Ovary (tissue), 9 donors: ENCODE data around the gene IGF1. TPM values are rescaled to one million over a fixed set of nuclear protein-coding genes. Genes with fewer than 3 reads are reported as not detected.

ENCODE experiments used
- DNase-seq, 5 donors: peaks; one replicate each; pipeline ENCODE4 v3.0.0-alpha.2; 2019 to 2020
- H3K27ac ChIP-seq, 2 donors: fragments of 200-600 bp; one replicate each; pipeline versions ENCODE4 v1.5.1 to v1.8.0; 2019 to 2022
- H3K27me3 ChIP-seq: fragments of 200-600 bp; one replicate; pipeline ENCODE4 v1.8.0; 2022
- H3K36me3 ChIP-seq: fragments of 200-600 bp; sonication (generic); one replicate; pipeline ENCODE4 v1.5.1; 2019
- H3K4me1 ChIP-seq: one replicate; pipeline ENCODE4 v1.8.1; 2013; ENCODE audit warnings: mild to moderate bottlenecking, moderate library complexity; ENCODE audit not compliant: insufficient read depth
- H3K4me3 ChIP-seq: fragments of 200-600 bp; sonication (generic); one replicate; pipeline ENCODE4 v1.5.1; 2017
- H3K9me3 ChIP-seq, 2 donors: fragments of 200-600 bp in 1 of 2; sonication (generic) in 1 of 2; one replicate each; pipeline versions ENCODE4 v1.5.1 to v1.8.1; 2013 to 2019; ENCODE audit warnings: mild to moderate bottlenecking in 1 of 2, moderate library complexity in 1 of 2
- EP300 ChIP-seq: sonication (generic); formaldehyde crosslinking; IDR thresholded peaks from one replicate; pipeline ENCODE4 v1.6.1; 2017; ENCODE audit warnings: antibody characterized with exemption
- POLR2A ChIP-seq: fragments of 450-650 bp; IDR thresholded peaks from one replicate; pipeline ENCODE4 v1.6.1; 2017; ENCODE audit warnings: antibody characterized with exemption, mild to moderate bottlenecking, moderate library complexity
- WGBS, 3 donors: extraction: QIAGEN DNeasy Blood & Tissue Kit in 1 of 3; methylation state at CpG; one replicate each; pipeline versions ENCODE4 v1.1.5 to v1.1.7; 2013 to 2017; 5-methylcytosine and 5-hydroxymethylcytosine counted together
- intact Hi-C, 4 donors: fragments of 100-400 bp; cut with DNase I; formaldehyde crosslinking; loops; one replicate each; pipeline versions ENCODE4 v1.11.0 to v1.15.1; 2022 to 2023
- polyA plus RNA-seq, 2 donors: library from polyadenylated mRNA; stranded (reverse); fragments of 200-250 nt in 1 of 2; fragments of 350-450 nt in 1 of 2; fragmentation: Illumina TruSeq in 1 of 2; extraction: RNeasy Lipid Tissue Mini Kit (QIAGEN cat#74804) in 1 of 2; gene quantifications; one replicate each; pipeline ENCODE4 v1.2.3, GENCODE V29; 2013 to 2014
- total RNA-seq, 7 donors: library from RNA; depleted of rRNA in 2 of 7; stranded (reverse); fragments of >200 nt in 2 of 7; fragmentation: NEBNext Ultra II Directional in 3 of 7; extraction: Animal tissue kit (Norgen Biotek cat#: 25700) in 3 of 7; gene quantifications; one replicate each; pipeline versions ENCODE4 v1.1.0 to v1.2.4, GENCODE V29; 2016 to 2023
- TF ChIP-seq, protein P1 (sequence below), 3 donors: fragments of 450-650 bp in 2 of 3; fragments of 200-600 bp in 1 of 3; IDR thresholded peaks; one replicate each; pipeline versions ENCODE4 v1.5.1 to v1.8.0; 2016 to 2022; ENCODE audit warnings: antibody characterized with exemption in 3 of 3, mild to moderate bottlenecking in 1 of 3
- donor health status: DM: no; HTN: no; CAD: no; lungs with moderate emphysema.
- donor health status: DM: no; HTN: no; CAD: no.
- donor health status: Bipolar disorder and iron deficiency.
- donor health status: DM: yes; HTN: yes; CAD: no.
- donor health status: DM: no; HTN: no; CAD: no.
- donor health status: DM: yes; HTN: yes; CAD: no.

Gene IGF1
- total and polyA plus RNA-seq, 9 donors = 1.4 to 44.4 (median 9.3) TPM

- Histone ChIP-seq H3K4me3 (no peak overlapping the region), H3K27ac (no peak overlapping the region), H3K27me3 (no peaks in the 10 kb centered on the region), H3K4me1 (no peaks in the 10 kb centered on the region), H3K9me3 (no peaks in the 10 kb centered on the region), H3K36me3 (no peaks in the 10 kb centered on the region)
- no peak for DNase-seq
- intact Hi-C loops = no loop called here
- TF ChIP-seq, protein P1, sequence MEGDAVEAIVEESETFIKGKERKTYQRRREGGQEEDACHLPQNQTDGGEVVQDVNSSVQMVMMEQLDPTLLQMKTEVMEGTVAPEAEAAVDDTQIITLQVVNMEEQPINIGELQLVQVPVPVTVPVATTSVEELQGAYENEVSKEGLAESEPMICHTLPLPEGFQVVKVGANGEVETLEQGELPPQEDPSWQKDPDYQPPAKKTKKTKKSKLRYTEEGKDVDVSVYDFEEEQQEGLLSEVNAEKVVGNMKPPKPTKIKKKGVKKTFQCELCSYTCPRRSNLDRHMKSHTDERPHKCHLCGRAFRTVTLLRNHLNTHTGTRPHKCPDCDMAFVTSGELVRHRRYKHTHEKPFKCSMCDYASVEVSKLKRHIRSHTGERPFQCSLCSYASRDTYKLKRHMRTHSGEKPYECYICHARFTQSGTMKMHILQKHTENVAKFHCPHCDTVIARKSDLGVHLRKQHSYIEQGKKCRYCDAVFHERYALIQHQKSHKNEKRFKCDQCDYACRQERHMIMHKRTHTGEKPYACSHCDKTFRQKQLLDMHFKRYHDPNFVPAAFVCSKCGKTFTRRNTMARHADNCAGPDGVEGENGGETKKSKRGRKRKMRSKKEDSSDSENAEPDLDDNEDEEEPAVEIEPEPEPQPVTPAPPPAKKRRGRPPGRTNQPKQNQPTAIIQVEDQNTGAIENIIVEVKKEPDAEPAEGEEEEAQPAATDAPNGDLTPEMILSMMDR (IDR thresholded peaks at IDR 0.05) = no peak
- TF ChIP-seq POLR2A (no peak), EP300 (no peak)
- WGBS, 3 donors = 88 to 91% (median 90%) methylated on average over 4 of the region's 4 CpGs
Measured at GRCh38 chr12:102522768-102523167, 42.4 kb upstream of the IGF1 start.

- Histone ChIP-seq H3K36me3 (no peaks in the 10 kb centered on the region), H3K9me3 (no peaks in the 10 kb centered on the region), H3K4me1 (no peaks in the 10 kb centered on the region), H3K4me3 (no peak overlapping the region), H3K27ac (no peak overlapping the region), H3K27me3 (no peaks in the 10 kb centered on the region)
- TF ChIP-seq POLR2A (no peak), EP300 (no peak)
- TF ChIP-seq, protein P1 (IDR thresholded peaks at IDR 0.05) = no peak
- WGBS, 3 donors = 88 to 98% (median 88%) methylated on average over 1 of the region's 1 CpG
- intact Hi-C loops = no loop called here
- DNase-seq = no peak
Measured at GRCh38 chr12:102521662-102522277, 41.4 kb upstream of the IGF1 start.

DNA sequence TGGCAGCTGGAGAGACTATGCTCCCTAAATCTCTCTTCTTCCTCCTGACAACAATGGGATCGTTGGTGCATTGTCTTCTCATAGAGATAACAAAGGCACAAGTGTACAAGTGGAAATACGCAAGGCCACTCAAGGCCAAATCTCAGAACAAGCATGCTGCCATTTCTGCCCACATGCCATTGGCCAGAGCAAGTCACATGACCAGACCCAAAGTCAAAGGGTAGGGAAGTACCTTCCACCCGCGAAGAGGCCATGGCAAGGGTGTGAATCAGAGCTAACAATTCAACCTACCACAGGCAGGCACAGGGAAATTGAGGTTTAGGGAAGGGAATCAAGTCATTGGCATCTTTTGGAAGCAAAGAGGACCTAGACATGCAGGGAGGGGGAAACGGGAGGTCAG lies 38.5 kb upstream of the IGF1 start:
- Histone ChIP-seq H3K36me3 (no peaks in the 10 kb centered on the region), H3K27ac (no peak overlapping the region), H3K27me3 (no peaks in the 10 kb centered on the region), H3K9me3 (no peaks in the 10 kb centered on the region), H3K4me3 (no peak overlapping the region), H3K4me1 (no peaks in the 10 kb centered on the region)
- TF ChIP-seq, protein P1 (IDR thresholded peaks at IDR 0.05) = no peak
- TF ChIP-seq EP300 (no peak), POLR2A (no peak)
- 87 to 90% (median 89%) methylated on average over 5 of the region's 5 CpGs for WGBS, 3 donors
- intact Hi-C loops = no loop called here
- no peak for DNase-seq

GRCh38 chr12:102514696-102515095 lies 34.3 kb upstream of the IGF1 start:
- no peak overlapping the region for H3K4me3 ChIP-seq
- 54 to 63% (median 56%) methylated on average over 1 of the region's 1 CpG for WGBS, 3 donors
- intact Hi-C loops = no loop called here

More at GRCh38 chr12:102514696-102515095, 34.3 kb upstream of the IGF1 start:
- Histone ChIP-seq H3K36me3 (no peaks in the 10 kb centered on the region), H3K27me3 (no peaks in the 10 kb centered on the region), H3K9me3 (no peaks in the 10 kb centered on the region), H3K4me1 (no peaks in the 10 kb centered on the region), H3K27ac (no peak overlapping the region)
- DNase-seq = no peak
- TF ChIP-seq EP300 (no peak), POLR2A (no peak)
- TF ChIP-seq, protein P1 (IDR thresholded peaks at IDR 0.05) = no peak
